Measurements from ENCODE around the gene ZNF48.

- TF ChIP-seq POLR2A (IDR thresholded peaks at IDR 0.05) (no peak), CTCF (IDR thresholded peaks at IDR 0.05) (no peak), EP300 (IDR thresholded peaks at IDR 0.05) (no peak)
Observed at GRCh38 chr16:30359871-30360170, 35.4 kb upstream of the ZNF48 start.

All from ovary (tissue), 3 donors.